SK-N-SH treated with all-trans-retinoic acid at 6 μM for 48 hours (cell line): ENCODE results near the gene CHMP4A.

Experiments used
- ATAC-seq: fragments of 200-7000 bp; cut with Tn5 transposase; 3 replicates; pipeline ENCODE4 v1.9.1; 2020; ENCODE audit warnings: mild to moderate bottlenecking, moderate library complexity
- ARNTL ChIP-seq: fragments of 450-650 bp; formaldehyde crosslinking; IDR thresholded peaks from 2 replicates; pipeline ENCODE4 v1.5.0; 2020; ENCODE audit warnings: low read depth, mild to moderate bottlenecking, moderate library complexity, borderline replicate concordance
- CSRNP3 ChIP-seq: fragments of 250-450 bp; sonication (Bioruptor Pico); IDR thresholded peaks from 2 replicates; pipeline ENCODE4 v1.5.1; 2021; ENCODE audit warnings: mild to moderate bottlenecking, moderate library complexity
- GLIS3 ChIP-seq: fragments of 250-450 bp; sonication (Bioruptor Pico); IDR thresholded peaks from 2 replicates; pipeline ENCODE4 v1.5.0; 2020; ENCODE audit warnings: mild to moderate bottlenecking, moderate library complexity
- OSR1 ChIP-seq: fragments of 250-450 bp; sonication (Bioruptor Pico); IDR thresholded peaks from 2 replicates; pipeline ENCODE4 v1.8.0; 2022; ENCODE audit warnings: moderate library complexity, mild to moderate bottlenecking, inconsistent platforms
- PATZ1 ChIP-seq: fragments of 250-450 bp; sonication (Bioruptor Pico); IDR thresholded peaks from 2 replicates; pipeline ENCODE4 v1.8.0; 2020; ENCODE audit warnings: mild to moderate bottlenecking, moderate library complexity, borderline replicate concordance
- POU6F1 ChIP-seq: fragments of 250-450 bp; sonication (Bioruptor Pico); IDR thresholded peaks from 2 replicates; pipeline ENCODE4 v1.8.0; 2021; ENCODE audit warnings: low read depth, mild to moderate bottlenecking, moderate library complexity, borderline replicate concordance
- PPARA ChIP-seq: fragments of 250-450 bp; sonication (Bioruptor Pico); IDR thresholded peaks from 2 replicates; pipeline ENCODE4 v1.5.0; 2020; ENCODE audit warnings: mild to moderate bottlenecking, borderline replicate concordance
- TCF4 ChIP-seq: fragments of 250-450 bp; sonication (Bioruptor Pico); IDR thresholded peaks from 2 replicates; pipeline ENCODE4 v1.8.0; 2021; ENCODE audit warnings: mild to moderate bottlenecking, moderate library complexity, borderline replicate concordance
- TOX ChIP-seq: fragments of 250-450 bp; sonication (Bioruptor Pico); IDR thresholded peaks from 2 replicates; pipeline ENCODE4 v1.8.0; 2021; ENCODE audit warnings: mild to moderate bottlenecking, moderate library complexity, borderline replicate concordance
- ZFP3 ChIP-seq: fragments of 250-450 bp; sonication (Bioruptor Pico); IDR thresholded peaks from 2 replicates; pipeline ENCODE4 v1.5.0; 2020; ENCODE audit warnings: mild to moderate bottlenecking, moderate library complexity
- ZFP30 ChIP-seq: fragments of 450-650 bp; formaldehyde crosslinking; IDR thresholded peaks from 2 replicates; pipeline ENCODE4 v1.5.0; 2022; ENCODE audit warnings: mild to moderate bottlenecking, moderate library complexity
- ZNF565 ChIP-seq: fragments of 450-650 bp; formaldehyde crosslinking; conservative IDR thresholded peaks from 2 replicates; pipeline ENCODE4 v1.5.0; 2020; ENCODE audit warnings: low read depth, mild to moderate bottlenecking, moderate library complexity
- ZNF70 ChIP-seq: fragments of 450-650 bp; formaldehyde crosslinking; IDR thresholded peaks from 2 replicates; pipeline ENCODE4 v1.5.0; 2020; ENCODE audit warnings: mild to moderate bottlenecking, moderate library complexity
- ZNF8 ChIP-seq: fragments of 450-650 bp; formaldehyde crosslinking; IDR thresholded peaks from 2 replicates; pipeline ENCODE4 v1.5.0; 2020; ENCODE audit warnings: mild to moderate bottlenecking, moderate library complexity
- TF ChIP-seq, protein P1 (sequence below): fragments of 250-450 bp; sonication (Bioruptor Pico); IDR thresholded peaks from 2 replicates; pipeline ENCODE4 v1.5.0; 2020; ENCODE audit warnings: mild to moderate bottlenecking, moderate library complexity

CHMP4A gene

DNA sequence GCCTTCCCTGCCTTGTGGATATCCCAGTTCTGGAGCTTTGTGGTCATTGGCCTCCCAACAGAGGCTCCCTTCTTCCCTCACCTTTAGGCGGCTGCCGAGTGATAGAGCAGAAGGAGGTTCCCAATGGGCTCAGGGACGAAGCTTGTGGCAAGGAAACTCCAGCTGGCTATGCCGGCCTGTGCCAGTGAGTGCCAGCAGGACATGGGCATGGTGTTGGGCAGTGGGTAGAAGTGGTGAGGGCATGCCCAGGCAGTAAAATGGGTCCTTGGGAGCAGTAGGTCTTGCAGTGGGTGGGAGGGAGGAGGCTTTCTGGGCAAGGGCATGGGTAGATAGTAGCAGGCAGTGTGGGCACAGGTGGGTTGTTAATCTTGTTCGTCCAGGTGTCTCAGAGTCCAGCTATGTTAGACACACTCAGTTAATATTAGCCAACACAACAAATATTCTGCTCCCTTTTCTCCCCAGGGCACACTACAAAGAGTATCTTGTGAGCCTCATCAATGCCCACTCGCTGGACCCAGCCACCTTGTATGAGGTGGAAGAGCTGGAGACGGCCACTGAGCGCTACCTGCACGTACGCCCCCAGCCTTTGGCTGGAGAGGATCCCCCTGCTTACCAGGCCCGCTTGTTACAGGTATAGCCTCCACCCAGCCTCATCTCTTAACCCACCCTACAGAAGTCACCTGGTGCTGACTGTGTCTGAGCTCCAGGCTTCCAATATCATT is 53.4 kb downstream of the CHMP4A start:
- ATAC-seq: no peak
- TF ChIP-seq TCF4 (CRISPR knock-in tag): no peak
- no peak for TF ChIP-seq POU6F1 (CRISPR knock-in tag)
- no peak for TF ChIP-seq CSRNP3 (CRISPR knock-in tag)
- no peak for TF ChIP-seq GLIS3 (CRISPR knock-in tag)
- TF ChIP-seq PATZ1 (CRISPR knock-in tag): no peak
- TF ChIP-seq, protein P1, sequence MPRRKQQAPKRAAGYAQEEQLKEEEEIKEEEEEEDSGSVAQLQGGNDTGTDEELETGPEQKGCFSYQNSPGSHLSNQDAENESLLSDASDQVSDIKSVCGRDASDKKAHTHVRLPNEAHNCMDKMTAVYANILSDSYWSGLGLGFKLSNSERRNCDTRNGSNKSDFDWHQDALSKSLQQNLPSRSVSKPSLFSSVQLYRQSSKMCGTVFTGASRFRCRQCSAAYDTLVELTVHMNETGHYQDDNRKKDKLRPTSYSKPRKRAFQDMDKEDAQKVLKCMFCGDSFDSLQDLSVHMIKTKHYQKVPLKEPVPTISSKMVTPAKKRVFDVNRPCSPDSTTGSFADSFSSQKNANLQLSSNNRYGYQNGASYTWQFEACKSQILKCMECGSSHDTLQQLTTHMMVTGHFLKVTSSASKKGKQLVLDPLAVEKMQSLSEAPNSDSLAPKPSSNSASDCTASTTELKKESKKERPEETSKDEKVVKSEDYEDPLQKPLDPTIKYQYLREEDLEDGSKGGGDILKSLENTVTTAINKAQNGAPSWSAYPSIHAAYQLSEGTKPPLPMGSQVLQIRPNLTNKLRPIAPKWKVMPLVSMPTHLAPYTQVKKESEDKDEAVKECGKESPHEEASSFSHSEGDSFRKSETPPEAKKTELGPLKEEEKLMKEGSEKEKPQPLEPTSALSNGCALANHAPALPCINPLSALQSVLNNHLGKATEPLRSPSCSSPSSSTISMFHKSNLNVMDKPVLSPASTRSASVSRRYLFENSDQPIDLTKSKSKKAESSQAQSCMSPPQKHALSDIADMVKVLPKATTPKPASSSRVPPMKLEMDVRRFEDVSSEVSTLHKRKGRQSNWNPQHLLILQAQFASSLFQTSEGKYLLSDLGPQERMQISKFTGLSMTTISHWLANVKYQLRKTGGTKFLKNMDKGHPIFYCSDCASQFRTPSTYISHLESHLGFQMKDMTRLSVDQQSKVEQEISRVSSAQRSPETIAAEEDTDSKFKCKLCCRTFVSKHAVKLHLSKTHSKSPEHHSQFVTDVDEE (CRISPR knock-in tag): no peak
- no peak for TF ChIP-seq ZNF565 (CRISPR knock-in tag)
- no peak for TF ChIP-seq ZFP30 (CRISPR knock-in tag)
- TF ChIP-seq PPARA: no peak
- TF ChIP-seq OSR1 (CRISPR knock-in tag): no peak
- no peak for TF ChIP-seq ZNF8 (CRISPR knock-in tag)
- no peak for TF ChIP-seq TOX (CRISPR knock-in tag)
- no peak for TF ChIP-seq ZNF70 (CRISPR knock-in tag)
- no peak for TF ChIP-seq ZFP3
- no peak for TF ChIP-seq ARNTL (CRISPR knock-in tag)
- TF ChIP-seq, all 23 proteins: peak for 0
